AML-193 (cell line): ENCODE measurements around the gene SPTBN1.

Experiments
- DNase-seq, 2 experiments: peaks; one replicate each; lab custom pipeline; 2025; lab: John Stamatoyannopoulos, UW

The SPTBN1 gene

GRCh38 chr2:54591551-54591950 is 135.4 kb downstream of the SPTBN1 start:
- DNase-seq, result no peak

GRCh38 chr2:54593249-54593648 is 137.1 kb downstream of the SPTBN1 start:
- no peak for DNase-seq

GRCh38 chr2:54594048-54594447 is 137.9 kb downstream of the SPTBN1 start:
- DNase-seq, result no peak

- no peak for DNase-seq
These were observed 139.2 kb downstream of the SPTBN1 start for GRCh38 chr2:54595161-54595803.

GRCh38 chr2:54595999-54596902 is 140.1 kb downstream of the SPTBN1 start:
- DNase-seq, result no peak

- DNase-seq, result no peak
These were observed 141.2 kb downstream of the SPTBN1 start for GRCh38 chr2:54597153-54597848.

GRCh38 chr2:54598347-54599325 is 142.5 kb downstream of the SPTBN1 start:
- no peak for DNase-seq

- no peak for DNase-seq
These were observed 143.2 kb downstream of the SPTBN1 start for GRCh38 chr2:54599326-54599710.

GRCh38 chr2:54599914-54600313 is 143.8 kb downstream of the SPTBN1 start:
- no peak for DNase-seq

- no peak for DNase-seq
These were observed 145.2 kb downstream of the SPTBN1 start for GRCh38 chr2:54601339-54601738.

GRCh38 chr2:54602736-54603322 is 146.7 kb downstream of the SPTBN1 start:
- DNase-seq, result no peak

GRCh38 chr2:54603357-54603756 is 147.2 kb downstream of the SPTBN1 start:
- DNase-seq, result no peak

- DNase-seq, result no peak
These were observed 147.7 kb downstream of the SPTBN1 start for GRCh38 chr2:54603796-54604195.

GRCh38 chr2:54604871-54605270 is 148.7 kb downstream of the SPTBN1 start:
- DNase-seq, result no peak

- no peak for DNase-seq
These were observed 149.7 kb downstream of the SPTBN1 start for GRCh38 chr2:54605836-54606235.

GRCh38 chr2:54606393-54606958 is 150.3 kb downstream of the SPTBN1 start:
- DNase-seq, result no peak

- DNase-seq, result no peak
These were observed 152.1 kb downstream of the SPTBN1 start for GRCh38 chr2:54608224-54608623.

GRCh38 chr2:54609241-54609640 is 153.1 kb downstream of the SPTBN1 start:
- DNase-seq, result no peak

GRCh38 chr2:54609647-54610046 is 153.5 kb downstream of the SPTBN1 start:
- no peak for DNase-seq

GRCh38 chr2:54610700-54611099 is 154.6 kb downstream of the SPTBN1 start:
- no peak for DNase-seq
